ENCODE results near the gene SCT.

DNA sequence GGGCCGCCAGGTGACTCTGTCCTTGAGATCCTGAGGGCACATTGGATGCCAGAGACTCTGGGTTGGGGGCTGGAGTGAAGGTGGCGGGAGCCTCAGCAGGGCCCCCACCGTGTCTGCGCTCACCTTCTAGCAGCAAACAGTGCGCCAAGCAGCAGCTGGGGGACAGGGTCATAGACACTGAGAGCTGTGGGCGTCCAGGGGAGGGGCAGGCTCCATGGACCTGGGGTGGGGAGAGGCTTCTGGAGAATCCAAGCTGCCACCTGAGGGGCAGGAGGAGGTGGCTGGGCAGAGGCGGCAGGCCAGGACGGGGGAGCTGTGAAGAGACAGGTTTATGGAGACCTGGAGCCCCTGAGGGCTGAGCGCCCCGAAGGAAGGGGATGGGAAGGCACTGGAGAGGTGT is 42.7 kb downstream of the SCT start:
- TF ChIP-seq EZH2 (IDR thresholded peaks at IDR 0.05; ENCODE audit: insufficient read depth, poor library complexity, severe bottlenecking) = no peak
- TF ChIP-seq EZH2phosphoT487 (IDR thresholded peaks at IDR 0.05; ENCODE audit: insufficient read depth, low read depth) = no peak

Measured in GM23248 (cell line).